GM13976 (cell line): Measurements from ENCODE around the gene RNASEH2B.

ENCODE experiments used
- DNase-seq: peaks from one replicate; pipeline ENCODE4 v3.0.0; 2012; ENCODE audit warnings: low spot score
- CTCF ChIP-seq: IDR thresholded peaks from 2 replicates; pipeline ENCODE4 v1.5.1; 2012; ENCODE audit warnings: borderline replicate concordance, mild to moderate bottlenecking; ENCODE audit not compliant: insufficient read depth; ENCODE audit errors: extremely low read depth, missing control alignments, control extremely low read depth
- in situ Hi-C: fragments of 300-500 bp; cut with MboI; formaldehyde crosslinking; loops from one replicate; pipeline ENCODE4 v1.12.0; 2022; ENCODE audit warnings: low sequenced_read_pairs, mixed read lengths, inconsistent platforms; ENCODE audit not compliant: unreplicated experiment

Gene RNASEH2B

GRCh38 chr13:50898338-50898737, 11.3 kb upstream of the RNASEH2B start:
- in situ Hi-C loops, result no loop called here

GRCh38 chr13:50901701-50902100, 7.9 kb upstream of the RNASEH2B start:
- no peak for DNase-seq
- in situ Hi-C loops, result loop anchor here (10.0 kb wide), 1 partner anchor 97 kb away; no protein-coding TSS in a partner anchor
- TF ChIP-seq CTCF, result no peak

More at GRCh38 chr13:50898338-50898737, 11.3 kb upstream of the RNASEH2B start:
- DNase-seq, result no peak
- TF ChIP-seq CTCF, result no peak

GRCh38 chr13:50905256-50905655, 4.3 kb upstream of the RNASEH2B start:
- DNase-seq, result no peak
- in situ Hi-C loops, result loop anchor here (10.0 kb wide), 1 partner anchor 100 kb away; no protein-coding TSS in a partner anchor
- no peak for TF ChIP-seq CTCF

GRCh38 chr13:50907781-50908180, 1.8 kb upstream of the RNASEH2B start:
- no peak for DNase-seq
- in situ Hi-C loops, result loop anchor here (10.0 kb wide), 1 partner anchor 103 kb away; no protein-coding TSS in a partner anchor

GRCh38 chr13:50908371-50908770, 1.2 kb upstream of the RNASEH2B start:
- no peak for DNase-seq
- in situ Hi-C loops, result loop anchor here (10.0 kb wide), 1 partner anchor 104 kb away; no protein-coding TSS in a partner anchor
- no peak for TF ChIP-seq CTCF

More at GRCh38 chr13:50907781-50908180, 1.8 kb upstream of the RNASEH2B start:
- no peak for TF ChIP-seq CTCF

GRCh38 chr13:50910485-50910805, 854 bp downstream of the RNASEH2B start:
- DNase-seq, result no peak
- in situ Hi-C loops, result loop anchor here (10.0 kb wide), 1 partner anchor 916 kb away; the partner anchor contains the start of gene TRIM13
- no peak for TF ChIP-seq CTCF

GRCh38 chr13:50911081-50911631, 1.6 kb downstream of the RNASEH2B start:
- no peak for TF ChIP-seq CTCF
- in situ Hi-C loops, result loop anchor here (10.0 kb wide), 1 partner anchor 916 kb away; the partner anchor contains the start of gene TRIM13
- DNase-seq, result no peak
